ENCODE results near the gene MAPRE2.

- TF ChIP-seq CTCF (IDR thresholded peaks at IDR 0.05) (no peak), POLR2A (IDR thresholded peaks at IDR 0.05) (no peak)
Measured at GRCh38 chr18:35128675-35129074, 87.5 kb downstream of the MAPRE2 start.

Measured in lower leg skin (tissue), 3 donors.